ENCODE results near the gene PSMA1. TPM values are rescaled to one million over a fixed set of nuclear protein-coding genes. Genes with fewer than 3 reads are reported as not detected.

Gene PSMA1
- polyA plus RNA-seq, 3 donors: 163 to 228 (median 201) TPM

- intact Hi-C loops (cut with micrococcal nuclease): loop anchor here in 1 of 2 donors (10.0 kb wide), 1 partner anchor 376 kb away; the partner anchor contains the start of gene CYP2R1
- no peak for DNase-seq
- Histone ChIP-seq H3K9me3 (replicated peaks in 1 of 2; ENCODE audit: control insufficient read depth in 1 of 2, insufficient read depth in 1 of 2, low read length in 2 of 2) (no peaks in the 10 kb centered on the region), H3K36me3 (replicated peaks in 1 of 2; ENCODE audit: control insufficient read depth in 1 of 2, insufficient read depth in 2 of 2, low read length in 2 of 2) (peaks cover 39 to 49% of the 10 kb centered on the region in 2 donors), H3K79me2 (ENCODE audit: insufficient read depth, low read length) (peaks cover 47% of the 10 kb centered on the region), H3K27ac (ENCODE audit: low read depth in 1 of 2, low read length in 2 of 2) (peak overlapping the region in 1 of 2 donors; percentile 95), H3K4me3 (replicated peaks in 1 of 3; ENCODE audit: low read depth in 2 of 3, low read length in 3 of 3) (peak overlapping the region; percentile 67 to 93 (median 80)), H3K27me3 (ENCODE audit: control insufficient read depth in 2 of 2, insufficient read depth in 2 of 2, low read length in 2 of 2) (no peaks in the 10 kb centered on the region), H2AFZ (ENCODE audit: insufficient read depth, low read depth, low read length, poor library complexity, severe bottlenecking) (no peak overlapping the region), H4K20me1 (ENCODE audit: insufficient read depth, low read length) (peaks cover 14% of the 10 kb centered on the region), H3K4me2 (replicated peaks; ENCODE audit: extremely low read depth, low read length, poor library complexity, severe bottlenecking) (peak overlapping the region; percentile 77), H3K4me1 (ENCODE audit: control insufficient read depth in 1 of 2, insufficient read depth in 2 of 2, low read length in 2 of 2) (peaks cover 17% of the 10 kb centered on the region in 2 donors), H3K9ac (ENCODE audit: insufficient read depth, low read length, poor library complexity, severe bottlenecking) (peak overlapping the region; percentile 84)
- H3K4me3 Mint-ChIP-seq: peak overlapping the region in 1 of 2 donors; percentile 90
- no peaks in the 10 kb centered on the region for H3K9me3 Mint-ChIP-seq
- peaks cover 0 to 1% (median 0%) of the 10 kb centered on the region in 3 donors for H3K27me3 Mint-ChIP-seq (ENCODE audit: low read depth in 3 of 3)
- H3K27ac Mint-ChIP-seq: peak overlapping the region in 6 of 7 donors; percentile 97 to 99 (median 99)
- no peak for TF ChIP-seq CTCF (IDR thresholded peaks at IDR 0.05)
- peaks cover 29 to 46% of the 10 kb centered on the region in 2 donors for H3K36me3 Mint-ChIP-seq
- whole genome bisulfite sequencing (ENCODE audit: insufficient coverage): 80% methylated on average over 1 of the region's 3 CpGs
- peaks cover 18% of the 10 kb centered on the region for H3K4me1 Mint-ChIP-seq
These were observed 1.4 kb downstream of the PSMA1 start for GRCh38 chr11:14518820-14519219.

- peaks cover 66 to 92% of the 10 kb centered on the region in 2 donors for H3K36me3 Mint-ChIP-seq
- no peak for TF ChIP-seq CTCF (IDR thresholded peaks at IDR 0.05)
- H3K27me3 ChIP-seq (ENCODE audit: control insufficient read depth in 2 of 2, insufficient read depth in 2 of 2, low read length in 2 of 2): no peaks in the 10 kb centered on the region
- no peak overlapping the region for H3K4me3 Mint-ChIP-seq
- H3K9me3 ChIP-seq (replicated peaks in 1 of 2; ENCODE audit: control insufficient read depth in 1 of 2, insufficient read depth in 1 of 2, low read length in 2 of 2): no peaks in the 10 kb centered on the region
- WGBS (ENCODE audit: insufficient coverage): no CpG with 5 or more reads among the region's 4 CpGs
- H3K4me1 ChIP-seq (ENCODE audit: control insufficient read depth in 1 of 2, insufficient read depth in 2 of 2, low read length in 2 of 2): peaks cover 4% of the 10 kb centered on the region in 2 donors
- H3K27me3 Mint-ChIP-seq (ENCODE audit: low read depth in 3 of 3): peaks cover 0 to 1% (median 0%) of the 10 kb centered on the region in 3 donors
- peaks cover 5% of the 10 kb centered on the region for H3K4me1 Mint-ChIP-seq
- H3K9me3 Mint-ChIP-seq: no peaks in the 10 kb centered on the region
- peaks cover 86 to 99% of the 10 kb centered on the region in 2 donors for H3K36me3 ChIP-seq (replicated peaks in 1 of 2; ENCODE audit: control insufficient read depth in 1 of 2, insufficient read depth in 2 of 2, low read length in 2 of 2)
- H3K4me3 ChIP-seq (replicated peaks in 1 of 3; ENCODE audit: low read depth in 2 of 3, low read length in 3 of 3): no peak overlapping the region
- H3K27ac Mint-ChIP-seq: no peak overlapping the region
- H2AFZ ChIP-seq (ENCODE audit: insufficient read depth, low read depth, low read length, poor library complexity, severe bottlenecking): no peak overlapping the region
- H3K4me2 ChIP-seq (replicated peaks; ENCODE audit: extremely low read depth, low read length, poor library complexity, severe bottlenecking): no peak overlapping the region
- no peak overlapping the region for H3K27ac ChIP-seq (ENCODE audit: low read depth in 1 of 2, low read length in 2 of 2)
- H3K9ac ChIP-seq (ENCODE audit: insufficient read depth, low read length, poor library complexity, severe bottlenecking): no peak overlapping the region
- peaks cover 40% of the 10 kb centered on the region for H3K79me2 ChIP-seq (ENCODE audit: insufficient read depth, low read length)
- DNase-seq: no peak
- H4K20me1 ChIP-seq (ENCODE audit: insufficient read depth, low read length): peaks cover 27% of the 10 kb centered on the region
- intact Hi-C loops (cut with micrococcal nuclease): loop anchor here in 1 of 2 donors (10.0 kb wide), 1 partner anchor 381 kb away; the partner anchor contains the start of gene CYP2R1
These were observed 6.4 kb downstream of the PSMA1 start for GRCh38 chr11:14513800-14514199.

All from CD14-positive monocyte (primary cell).